HL-60 (cell line): Measurements from ENCODE around the gene YTHDF1.

Source experiments
- DNase-seq, 2 experiments: peaks; one replicate each; pipeline ENCODE4 v3.0.0-alpha.2; 2010 to 2020; ENCODE audit warnings: low read depth in 1 of 2, low spot score in 1 of 2
- H3K27ac ChIP-seq: fragments of 250-450 bp; sonication (Bioruptor Pico); replicated peaks from 2 replicates; pipeline ENCODE4 v1.5.1; 2020; ENCODE audit warnings: mild to moderate bottlenecking, moderate library complexity
- H3K27me3 ChIP-seq: fragments of 250-450 bp; sonication (Bioruptor Pico); 2 replicates; pipeline ENCODE4 v1.5.1; 2021; ENCODE audit warnings: mild to moderate bottlenecking, moderate library complexity; ENCODE audit not compliant: insufficient read depth, poor library complexity, severe bottlenecking
- H3K4me3 ChIP-seq: replicated peaks from 2 replicates; pipeline ENCODE4 v1.5.1; 2011; ENCODE audit warnings: mild to moderate bottlenecking, control low read depth, low read length; ENCODE audit not compliant: insufficient read depth
- CTCF ChIP-seq: IDR thresholded peaks from one replicate; pipeline ENCODE4 v1.5.1; 2011; ENCODE audit warnings: low read length, control low read depth, inconsistent platforms; ENCODE audit not compliant: insufficient read depth
- GABPA ChIP-seq: IDR thresholded peaks from 2 replicates; pipeline ENCODE4 v1.6.1; 2012; ENCODE audit warnings: low read depth
- POLR2AphosphoS5 ChIP-seq: IDR thresholded peaks from 2 replicates; pipeline ENCODE4 v1.6.1; 2012; ENCODE audit warnings: low read depth
- REST ChIP-seq: IDR thresholded peaks from 2 replicates; pipeline ENCODE4 v1.6.1; 2012; ENCODE audit warnings: low read depth; ENCODE audit not compliant: insufficient replicate concordance
- SPI1 ChIP-seq: IDR thresholded peaks from 2 replicates; pipeline ENCODE4 v1.6.1; 2012; ENCODE audit warnings: low read depth, mild to moderate bottlenecking, borderline replicate concordance

The YTHDF1 gene

GRCh38 chr20:63230800-63231268 is 14.9 kb upstream of the YTHDF1 start:
- H3K4me3 ChIP-seq = no peak overlapping the region
- H3K27ac ChIP-seq = no peak overlapping the region
- peak in 1 of 2 experiments; percentile 21 for DNase-seq
- H3K27me3 ChIP-seq = peaks cover 23% of the 10 kb centered on the region
- TF ChIP-seq SPI1 (no peak), CTCF (peak; percentile 24), GABPA (no peak)

GRCh38 chr20:63228806-63229205 is 12.9 kb upstream of the YTHDF1 start:
- H3K27me3 ChIP-seq = peaks cover 23% of the 10 kb centered on the region
- no peak overlapping the region for H3K4me3 ChIP-seq
- TF ChIP-seq POLR2AphosphoS5 (no peak), CTCF (no peak), REST (no peak), GABPA (no peak), SPI1 (no peak)
- no peak overlapping the region for H3K27ac ChIP-seq
- no peak for DNase-seq

GRCh38 chr20:63227260-63227659 is 11.3 kb upstream of the YTHDF1 start:
- no peak for DNase-seq
- peaks cover 19% of the 10 kb centered on the region for H3K27me3 ChIP-seq
- TF ChIP-seq CTCF (no peak), REST (no peak), SPI1 (no peak), POLR2AphosphoS5 (no peak), GABPA (no peak)
- no peak overlapping the region for H3K27ac ChIP-seq
- H3K4me3 ChIP-seq = no peak overlapping the region
